ENCODE measurements around the gene ATXN1.

Gene ATXN1

DNA sequence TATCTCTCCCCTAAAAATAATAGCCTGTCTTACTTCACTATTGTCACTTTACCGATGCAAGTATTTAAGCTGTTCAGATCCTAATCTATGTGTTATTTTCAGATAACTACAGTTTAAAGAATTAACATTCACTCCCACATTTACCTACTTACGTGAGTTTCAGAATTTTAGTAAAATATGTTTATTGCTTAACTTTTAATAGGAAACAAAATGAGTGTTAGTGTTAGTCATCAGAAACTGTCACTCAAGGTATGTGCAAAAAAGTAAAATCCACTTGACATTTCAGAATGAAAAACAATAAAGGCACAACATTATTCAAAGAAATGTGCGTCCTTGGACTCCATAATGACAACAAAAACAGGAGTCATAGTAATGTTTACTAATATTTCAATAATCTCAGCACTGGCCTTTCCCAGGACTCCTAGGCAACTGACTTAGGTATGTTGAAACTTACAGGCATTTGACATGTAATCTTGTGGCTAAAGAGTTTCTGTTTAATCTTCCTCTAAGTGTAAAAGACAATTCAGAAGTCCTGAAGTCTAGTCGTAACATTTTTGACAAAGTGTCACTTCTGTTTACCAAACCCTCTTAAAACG lies 4.5 kb downstream of the ATXN1 start:
- H3K9me3 ChIP-seq = no peaks in the 10 kb centered on the region
- TF ChIP-seq, protein P1, sequence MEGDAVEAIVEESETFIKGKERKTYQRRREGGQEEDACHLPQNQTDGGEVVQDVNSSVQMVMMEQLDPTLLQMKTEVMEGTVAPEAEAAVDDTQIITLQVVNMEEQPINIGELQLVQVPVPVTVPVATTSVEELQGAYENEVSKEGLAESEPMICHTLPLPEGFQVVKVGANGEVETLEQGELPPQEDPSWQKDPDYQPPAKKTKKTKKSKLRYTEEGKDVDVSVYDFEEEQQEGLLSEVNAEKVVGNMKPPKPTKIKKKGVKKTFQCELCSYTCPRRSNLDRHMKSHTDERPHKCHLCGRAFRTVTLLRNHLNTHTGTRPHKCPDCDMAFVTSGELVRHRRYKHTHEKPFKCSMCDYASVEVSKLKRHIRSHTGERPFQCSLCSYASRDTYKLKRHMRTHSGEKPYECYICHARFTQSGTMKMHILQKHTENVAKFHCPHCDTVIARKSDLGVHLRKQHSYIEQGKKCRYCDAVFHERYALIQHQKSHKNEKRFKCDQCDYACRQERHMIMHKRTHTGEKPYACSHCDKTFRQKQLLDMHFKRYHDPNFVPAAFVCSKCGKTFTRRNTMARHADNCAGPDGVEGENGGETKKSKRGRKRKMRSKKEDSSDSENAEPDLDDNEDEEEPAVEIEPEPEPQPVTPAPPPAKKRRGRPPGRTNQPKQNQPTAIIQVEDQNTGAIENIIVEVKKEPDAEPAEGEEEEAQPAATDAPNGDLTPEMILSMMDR (IDR thresholded peaks at IDR 0.05; ENCODE audit: low read depth, low read length) = no peak
- no peaks in the 10 kb centered on the region for H3K36me3 ChIP-seq
- DNase-seq = no peak
- H3K4me1 ChIP-seq = peaks cover 39% of the 10 kb centered on the region
- H3K4me3 ChIP-seq (ENCODE audit: low read depth, low read length) = no peak overlapping the region
- no peaks in the 10 kb centered on the region for H3K27me3 ChIP-seq

DNA sequence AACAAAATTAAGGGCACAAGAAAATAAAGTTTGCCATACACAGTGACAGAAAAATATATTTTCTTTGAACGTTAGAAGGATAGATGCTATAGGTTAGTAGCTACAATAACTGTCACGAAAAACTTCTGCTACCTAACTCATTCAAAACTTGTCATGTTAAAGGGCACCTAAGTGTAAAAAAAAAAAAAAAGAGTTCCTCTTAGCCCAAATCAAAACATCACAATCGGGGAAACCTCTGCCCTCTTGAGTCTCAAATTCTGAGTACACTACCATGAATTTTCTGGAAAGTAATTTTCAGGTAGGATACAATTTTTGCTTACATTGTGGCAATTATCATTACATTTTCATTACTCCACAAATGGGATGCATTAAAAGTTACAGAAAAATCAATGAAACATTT lies 5.7 kb downstream of the ATXN1 start:
- Histone ChIP-seq H3K4me1 (peaks cover 39% of the 10 kb centered on the region), H3K9me3 (no peaks in the 10 kb centered on the region), H3K4me3 (ENCODE audit: low read depth, low read length) (no peak overlapping the region), H3K27me3 (no peaks in the 10 kb centered on the region), H3K36me3 (no peaks in the 10 kb centered on the region)
- TF ChIP-seq, protein P1 (IDR thresholded peaks at IDR 0.05; ENCODE audit: low read depth, low read length) = no peak
- no peak for DNase-seq

DNA sequence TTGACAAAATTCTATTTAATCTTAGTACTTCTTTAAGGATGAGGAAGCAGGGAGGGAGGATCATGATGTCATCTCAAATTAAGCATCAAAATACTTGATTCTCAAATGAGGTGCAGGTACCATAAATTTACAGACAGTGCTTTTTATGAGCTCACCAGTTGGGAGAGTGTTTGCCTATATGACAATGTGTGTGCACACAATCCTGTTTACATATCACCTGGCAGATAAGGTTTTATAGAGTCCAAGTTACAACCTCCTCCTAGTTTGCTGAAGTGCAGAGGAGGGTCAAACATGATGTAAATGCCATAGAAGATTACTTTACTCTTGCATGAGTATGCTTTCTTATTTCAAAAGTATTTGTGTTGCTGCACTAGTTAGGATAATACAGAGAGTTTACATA lies 6.4 kb downstream of the ATXN1 start:
- H3K9me3 ChIP-seq = no peaks in the 10 kb centered on the region
- H3K27me3 ChIP-seq = no peaks in the 10 kb centered on the region
- no peak overlapping the region for H3K4me3 ChIP-seq (ENCODE audit: low read depth, low read length)
- peaks cover 39% of the 10 kb centered on the region for H3K4me1 ChIP-seq
- TF ChIP-seq, protein P1 (IDR thresholded peaks at IDR 0.05; ENCODE audit: low read depth, low read length) = no peak
- H3K36me3 ChIP-seq = no peaks in the 10 kb centered on the region
- DNase-seq = no peak

GRCh38 chr6:16754274-16754673 lies 7.0 kb downstream of the ATXN1 start:
- no peaks in the 10 kb centered on the region for H3K27me3 ChIP-seq
- no peak overlapping the region for H3K4me3 ChIP-seq (ENCODE audit: low read depth, low read length)
- H3K4me1 ChIP-seq = peaks cover 39% of the 10 kb centered on the region
- DNase-seq = no peak
- H3K9me3 ChIP-seq = no peaks in the 10 kb centered on the region
- no peaks in the 10 kb centered on the region for H3K36me3 ChIP-seq
- TF ChIP-seq, protein P1 (IDR thresholded peaks at IDR 0.05; ENCODE audit: low read depth, low read length) = no peak

GRCh38 chr6:16753341-16753740 lies 7.9 kb downstream of the ATXN1 start:
- H3K27me3 ChIP-seq = no peaks in the 10 kb centered on the region
- peaks cover 31% of the 10 kb centered on the region for H3K4me1 ChIP-seq
- no peak for DNase-seq
- H3K9me3 ChIP-seq = no peaks in the 10 kb centered on the region
- H3K36me3 ChIP-seq = no peaks in the 10 kb centered on the region
- TF ChIP-seq, protein P1 (IDR thresholded peaks at IDR 0.05; ENCODE audit: low read depth, low read length) = no peak
- no peak overlapping the region for H3K4me3 ChIP-seq (ENCODE audit: low read depth, low read length)

GRCh38 chr6:16752206-16752866 lies 8.9 kb downstream of the ATXN1 start:
- TF ChIP-seq, protein P1 (IDR thresholded peaks at IDR 0.05; ENCODE audit: low read depth, low read length) = no peak
- no peak overlapping the region for H3K4me3 ChIP-seq (ENCODE audit: low read depth, low read length)
- no peaks in the 10 kb centered on the region for H3K36me3 ChIP-seq
- H3K9me3 ChIP-seq = no peaks in the 10 kb centered on the region
- DNase-seq = no peak
- no peaks in the 10 kb centered on the region for H3K27me3 ChIP-seq
- H3K4me1 ChIP-seq = peaks cover 25% of the 10 kb centered on the region
